ENCODE measurements around the gene PROZ. TPM values are rescaled to one million over a fixed set of nuclear protein-coding genes. Genes with fewer than 3 reads are reported as not detected.
A peak's percentile ranks its signal among the peaks of the same experiment; 100 is the strongest.

The PROZ gene
- total and polyA plus RNA-seq, 4 donors = not detected

GRCh38 chr13:113137691-113138298 is 20.7 kb upstream of the PROZ start:
- no peak for TF ChIP-seq CTCF (IDR thresholded peaks at IDR 0.05; ENCODE audit: control extremely low read depth, extremely low read depth)

GRCh38 chr13:113138792-113139551 is 19.5 kb upstream of the PROZ start:
- Histone ChIP-seq H3K27ac (ENCODE audit: low read depth in 1 of 2, low read length in 1 of 2) (no peak overlapping the region), H3K9me3 (ENCODE audit: control insufficient read depth in 4 of 4, insufficient read depth in 3 of 4, low read length in 3 of 4) (no peaks in the 10 kb centered on the region), H3K4me3 (no peak overlapping the region), H3K9ac (ENCODE audit: insufficient read depth in 1 of 2, low read length in 2 of 2) (no peak overlapping the region), H3K4me1 (ENCODE audit: control insufficient read depth in 5 of 5, insufficient read depth in 5 of 5, low read length in 5 of 5) (peaks cover 0 to 2% (median 0%) of the 10 kb centered on the region in 5 donors), H3K27me3 (ENCODE audit: control insufficient read depth in 3 of 3, insufficient read depth in 3 of 3, low read length in 2 of 3) (no peaks in the 10 kb centered on the region), H3K36me3 (ENCODE audit: control insufficient read depth in 4 of 4, insufficient read depth in 4 of 4, low read length in 4 of 4) (peaks cover 0 to 2% (median 0%) of the 10 kb centered on the region in 4 donors)
- TF ChIP-seq CTCF (IDR thresholded peaks at IDR 0.05; ENCODE audit: control extremely low read depth, extremely low read depth) = no peak
- DNase-seq = peak in 2 of 3 donors; percentile 24 to 49
- WGBS, 2 donors = 68 to 69% methylated on average over 16 of the region's 16 CpGs
- ATAC-seq (ENCODE audit: insufficient read depth, low FRiP score) = no peak

More at GRCh38 chr13:113137691-113138298, 20.7 kb upstream of the PROZ start:
- peak in 1 of 3 donors; percentile 7 for DNase-seq
- 84 to 89% methylated on average over 11 of the region's 11 CpGs for WGBS, 2 donors
- Histone ChIP-seq H3K36me3 (ENCODE audit: control insufficient read depth in 4 of 4, insufficient read depth in 4 of 4, low read length in 4 of 4) (peaks cover 0 to 2% (median 0%) of the 10 kb centered on the region in 4 donors), H3K27me3 (ENCODE audit: control insufficient read depth in 3 of 3, insufficient read depth in 3 of 3, low read length in 2 of 3) (no peaks in the 10 kb centered on the region), H3K27ac (ENCODE audit: low read depth in 1 of 2, low read length in 1 of 2) (no peak overlapping the region), H3K4me1 (ENCODE audit: control insufficient read depth in 5 of 5, insufficient read depth in 5 of 5, low read length in 5 of 5) (peaks cover 0 to 2% (median 0%) of the 10 kb centered on the region in 5 donors), H3K9ac (ENCODE audit: insufficient read depth in 1 of 2, low read length in 2 of 2) (no peak overlapping the region), H3K4me3 (no peak overlapping the region), H3K9me3 (ENCODE audit: control insufficient read depth in 4 of 4, insufficient read depth in 3 of 4, low read length in 3 of 4) (no peaks in the 10 kb centered on the region)
- ATAC-seq (ENCODE audit: insufficient read depth, low FRiP score) = no peak

GRCh38 chr13:113139577-113139976 is 18.9 kb upstream of the PROZ start:
- no peak overlapping the region for H3K4me3 ChIP-seq
- peaks cover 0 to 2% (median 0%) of the 10 kb centered on the region in 5 donors for H3K4me1 ChIP-seq (ENCODE audit: control insufficient read depth in 5 of 5, insufficient read depth in 5 of 5, low read length in 5 of 5)
- no peaks in the 10 kb centered on the region for H3K9me3 ChIP-seq (ENCODE audit: control insufficient read depth in 4 of 4, insufficient read depth in 3 of 4, low read length in 3 of 4)
- H3K36me3 ChIP-seq (ENCODE audit: control insufficient read depth in 4 of 4, insufficient read depth in 4 of 4, low read length in 4 of 4) = peaks cover 0 to 2% (median 0%) of the 10 kb centered on the region in 4 donors
- TF ChIP-seq CTCF (IDR thresholded peaks at IDR 0.05; ENCODE audit: control extremely low read depth, extremely low read depth) = no peak
- 86 to 89% methylated on average over 5 of the region's 5 CpGs for WGBS, 2 donors
- no peak overlapping the region for H3K27ac ChIP-seq (ENCODE audit: low read depth in 1 of 2, low read length in 1 of 2)
- DNase-seq (no peak), ATAC-seq (ENCODE audit: insufficient read depth, low FRiP score) (no peak)
- no peaks in the 10 kb centered on the region for H3K27me3 ChIP-seq (ENCODE audit: control insufficient read depth in 3 of 3, insufficient read depth in 3 of 3, low read length in 2 of 3)
- H3K9ac ChIP-seq (ENCODE audit: insufficient read depth in 1 of 2, low read length in 2 of 2) = no peak overlapping the region

All from lung (tissue), 12 donors.